PC-9 (cell line): ENCODE data around the gene CADM2.

Experiments used
- CTCF ChIP-seq: fragments of 200-600 bp; sonication (generic); conservative IDR thresholded peaks from 2 replicates; pipeline ENCODE4 v1.6.1; 2017; ENCODE audit warnings: mixed run types, antibody characterized with exemption, mild to moderate bottlenecking, moderate library complexity
- EZH2 ChIP-seq: fragments of 200-600 bp; sonication (generic); IDR thresholded peaks from 2 replicates; pipeline ENCODE4 v1.8.0; 2017; ENCODE audit warnings: antibody characterized with exemption, low read depth

GRCh38 chr3:84978843-84979242 is 20.1 kb downstream of the CADM2 start:
- TF ChIP-seq CTCF: no peak
- no peak for TF ChIP-seq EZH2
